IMR-90 (cell line): Measurements from ENCODE around the gene PIGBOS1. TPM values are rescaled to one million over a fixed set of nuclear protein-coding genes. Genes with fewer than 3 reads are reported as not detected.

Experiments
- ATAC-seq: fragments of 200-7000 bp; cut with Tn5 transposase; 2 replicates; pipeline ENCODE4 v1.9.1; 2020; ENCODE audit warnings: low read depth, mild to moderate bottlenecking, moderate library complexity
- BruUV-seq: library from RNA; stranded (reverse); fragments of 400-500 nt; replicated peaks from 2 replicates; lab custom pipeline; 2021; lab: Mats Ljungman, UMichigan
- CTCF ChIA-PET: fragments of 300-600 bp; formaldehyde crosslinking; extraction: SDS; loops from one replicate; lab custom pipeline; 2021; ENCODE audit warnings: antibody characterized with exemption; lab: Yijun Ruan, JAX
- POLR2A ChIA-PET: fragments of 300-600 bp; sonication (Branson Sonifier 250); formaldehyde crosslinking; loops from one replicate; lab custom pipeline; 2022; ENCODE audit warnings: antibody characterized with exemption; ENCODE audit not compliant: unreplicated experiment; lab: Charles Lee
- DNase-seq: peaks from one replicate; pipeline ENCODE4 v3.0.0; 2013
- H2AFZ ChIP-seq: replicated peaks from 2 replicates; pipeline ENCODE3; 2013; ENCODE audit warnings: low read length, mild to moderate bottlenecking; ENCODE audit not compliant: poor library complexity
- H2AK5ac ChIP-seq: 2 replicates; pipeline ENCODE4 v1.6.1; 2013; ENCODE audit warnings: low read depth, low read length, inconsistent platforms
- H2AK9ac ChIP-seq: replicated peaks from 2 replicates; pipeline ENCODE3; 2013; ENCODE audit warnings: mild to moderate bottlenecking, low read depth, low read length, moderate library complexity; ENCODE audit not compliant: poor library complexity
- H2BK120ac ChIP-seq: 2 replicates; pipeline ENCODE4 v1.6.1; 2013; ENCODE audit warnings: low read depth, low read length, inconsistent platforms
- H2BK15ac ChIP-seq: 3 replicates; pipeline ENCODE4 v1.6.1; 2013; ENCODE audit warnings: low read depth, low read length, inconsistent platforms
- H2BK20ac ChIP-seq: 2 replicates; pipeline ENCODE4 v1.6.1; 2013; ENCODE audit warnings: low read depth, mild to moderate bottlenecking, inconsistent platforms, low read length, moderate library complexity
- H2BK5ac ChIP-seq: 2 replicates; pipeline ENCODE4 v1.6.1; 2013; ENCODE audit warnings: mild to moderate bottlenecking, low read depth, low read length, inconsistent platforms; ENCODE audit not compliant: poor library complexity, severe bottlenecking
- H3K14ac ChIP-seq: replicated peaks from 2 replicates; pipeline ENCODE4 v1.6.1; 2013; ENCODE audit warnings: low read depth, low read length, inconsistent platforms
- H3K18ac ChIP-seq: 2 replicates; pipeline ENCODE4 v1.6.1; 2013; ENCODE audit warnings: low read depth, low read length, control low read depth
- H3K23ac ChIP-seq: 2 replicates; pipeline ENCODE4 v1.6.1; 2013; ENCODE audit warnings: low read depth, low read length, inconsistent platforms
- H3K27ac ChIP-seq: 2 replicates; pipeline ENCODE4 v1.5.1; 2013; ENCODE audit warnings: mild to moderate bottlenecking, control low read depth, low read length; ENCODE audit not compliant: insufficient read depth
- H3K27me3 ChIP-seq: 2 replicates; pipeline ENCODE4 v1.6.1; 2013; ENCODE audit warnings: low read length; ENCODE audit not compliant: control insufficient read depth, insufficient read depth
- H3K36me3 ChIP-seq: 2 replicates; pipeline ENCODE4 v1.6.1; 2013; ENCODE audit warnings: low read length, mixed read lengths; ENCODE audit not compliant: control insufficient read depth, insufficient read depth
- H3K4ac ChIP-seq: 2 replicates; pipeline ENCODE4 v1.6.1; 2013; ENCODE audit warnings: low read depth, low read length, inconsistent platforms
- H3K4me1 ChIP-seq: 2 replicates; pipeline ENCODE4 v1.6.1; 2013; ENCODE audit warnings: low read length, mixed read lengths; ENCODE audit not compliant: control insufficient read depth, insufficient read depth
- H3K4me2 ChIP-seq: 2 replicates; pipeline ENCODE4 v1.6.1; 2013; ENCODE audit warnings: low read depth, mild to moderate bottlenecking, control low read depth, low read length, moderate library complexity
- H3K4me3 ChIP-seq: 2 replicates; pipeline ENCODE4 v1.5.1; 2013; ENCODE audit warnings: low read depth, mild to moderate bottlenecking, control low read depth, low read length, moderate library complexity; ENCODE audit not compliant: insufficient read depth
- H3K56ac ChIP-seq: 2 replicates; pipeline ENCODE4 v1.6.1; 2013; ENCODE audit warnings: low read length, inconsistent platforms; ENCODE audit not compliant: insufficient read depth; ENCODE audit errors: extremely low read depth
- H3K79me1 ChIP-seq, 2 experiments: 2 replicates each; pipeline ENCODE4 v1.6.1; 2013; ENCODE audit warnings: low read length in 2 of 2, inconsistent platforms in 1 of 2, low read depth in 1 of 2
- H3K9ac ChIP-seq: 2 replicates; pipeline ENCODE4 v1.6.1; 2013; ENCODE audit warnings: low read depth, low read length, control low read depth
- H3K9me1 ChIP-seq: 2 replicates; pipeline ENCODE4 v1.6.1; 2013; ENCODE audit warnings: low read length, inconsistent platforms; ENCODE audit not compliant: insufficient read depth
- H3K9me3 ChIP-seq: 2 replicates; pipeline ENCODE4 v1.6.1; 2013; ENCODE audit warnings: low read length; ENCODE audit not compliant: control insufficient read depth, insufficient read depth
- H4K20me1 ChIP-seq: 2 replicates; pipeline ENCODE4 v1.6.1; 2013; ENCODE audit warnings: low read length, inconsistent platforms; ENCODE audit not compliant: insufficient read depth
- H4K5ac ChIP-seq: 2 replicates; pipeline ENCODE4 v1.6.1; 2013; ENCODE audit warnings: mild to moderate bottlenecking, low read depth, low read length, control low read depth
- H4K8ac ChIP-seq, 2 experiments: 2 replicates each; pipeline ENCODE4 v1.6.1; 2013; ENCODE audit warnings: low read depth in 2 of 2, low read length in 2 of 2, control low read depth in 1 of 2, inconsistent platforms in 1 of 2
- H4K91ac ChIP-seq: 2 replicates; pipeline ENCODE4 v1.6.1; 2013; ENCODE audit warnings: low read depth, low read length, inconsistent platforms; ENCODE audit not compliant: insufficient read depth
- CEBPB ChIP-seq: IDR thresholded peaks from 2 replicates; pipeline ENCODE4 v1.6.1; 2012; ENCODE audit warnings: low read depth, low read length, improper control_type of control experiment
- FOS ChIP-seq: fragments of 150-350 bp; IDR thresholded peaks from 2 replicates; pipeline ENCODE4 v1.6.1; 2016; ENCODE audit warnings: low read depth, low read length
- MAZ ChIP-seq: IDR thresholded peaks from 2 replicates; pipeline ENCODE4 v1.6.1; 2012; ENCODE audit warnings: low read depth, mild to moderate bottlenecking, low read length, improper control_type of control experiment, moderate library complexity, borderline replicate concordance
- MXI1 ChIP-seq: IDR thresholded peaks from 2 replicates; pipeline ENCODE4 v1.6.1; 2012; ENCODE audit warnings: low read depth, mild to moderate bottlenecking, low read length, moderate library complexity, borderline replicate concordance
- NFE2L2 ChIP-seq: fragments of 150-350 bp; IDR thresholded peaks from 2 replicates; pipeline ENCODE4 v1.6.1; 2016; ENCODE audit warnings: low read depth, mild to moderate bottlenecking, low read length
- RCOR1 ChIP-seq: IDR thresholded peaks from 2 replicates; pipeline ENCODE4 v1.6.1; 2012; ENCODE audit warnings: mild to moderate bottlenecking, low read length, improper control_type of control experiment; ENCODE audit not compliant: insufficient replicate concordance
- RFX5 ChIP-seq: IDR thresholded peaks from 2 replicates; pipeline ENCODE4 v1.8.0; 2012; ENCODE audit warnings: low read depth, mild to moderate bottlenecking, low read length, moderate library complexity
- SMC3 ChIP-seq: fragments of 150-350 bp; IDR thresholded peaks from 2 replicates; pipeline ENCODE4 v1.6.1; 2016; ENCODE audit warnings: low read depth, mild to moderate bottlenecking, antibody characterized with exemption, low read length, moderate library complexity
- WGBS, 2 experiments: methylation state at CpG; one replicate each; pipeline versions ENCODE4 v1.1.5 to v1.1.7; 2013; ENCODE audit warnings: missing lambda C conversion rate in 2 of 2; ENCODE audit not compliant: insufficient read length in 1 of 2; ENCODE audit errors: extremely low coverage in 2 of 2; 5-methylcytosine and 5-hydroxymethylcytosine counted together
- dilution Hi-C: fragments of 300-500 bp; cut with HindIII; formaldehyde crosslinking; loops from one replicate; pipeline ENCODE4 v1.14.3; 2018; ENCODE audit warnings: low sequenced_read_pairs; ENCODE audit not compliant: unreplicated experiment
- in situ Hi-C: fragments of 300-500 bp; cut with MboI; formaldehyde crosslinking; loops from 3 replicates; pipeline ENCODE4 v1.14.3; 2019; ENCODE audit warnings: low sequenced_read_pairs, inconsistent platforms, mixed read lengths
- intact Hi-C: fragments of 100-400 bp; cut with micrococcal nuclease; formaldehyde crosslinking; loops from 2 replicates; pipeline ENCODE4 v1.10.0; 2022
- polyA plus RNA-seq, 3 experiments: library from polyadenylated mRNA; depleted of rRNA; stranded (reverse); fragments of >200 nt; gene quantifications; 2 replicates each; pipeline ENCODE4 v1.2.3, GENCODE V29; 2012; ENCODE audit warnings: low replicate concordance in 1 of 3
- total RNA-seq: library from RNA; depleted of rRNA; stranded (reverse); fragments of >200 nt; gene quantifications from 2 replicates; pipeline ENCODE4 v1.2.3, GENCODE V29; 2012
- TF ChIP-seq, protein P1 (sequence below): fragments of 150-350 bp; IDR thresholded peaks from 2 replicates; pipeline ENCODE4 v1.6.1; 2017; ENCODE audit warnings: mild to moderate bottlenecking, antibody characterized with exemption, low read length, low read depth
- TF ChIP-seq, protein P2 (sequence below): fragments of 150-350 bp; IDR thresholded peaks from 2 replicates; pipeline ENCODE4 v1.6.1; 2016; ENCODE audit warnings: low read depth, mild to moderate bottlenecking, low read length, moderate library complexity, borderline replicate concordance

Gene PIGBOS1
- total and polyA plus RNA-seq, 2 of the 4 experiments (the other 2 are of a cell fraction) = 11.7 to 12.7 TPM

DNA sequence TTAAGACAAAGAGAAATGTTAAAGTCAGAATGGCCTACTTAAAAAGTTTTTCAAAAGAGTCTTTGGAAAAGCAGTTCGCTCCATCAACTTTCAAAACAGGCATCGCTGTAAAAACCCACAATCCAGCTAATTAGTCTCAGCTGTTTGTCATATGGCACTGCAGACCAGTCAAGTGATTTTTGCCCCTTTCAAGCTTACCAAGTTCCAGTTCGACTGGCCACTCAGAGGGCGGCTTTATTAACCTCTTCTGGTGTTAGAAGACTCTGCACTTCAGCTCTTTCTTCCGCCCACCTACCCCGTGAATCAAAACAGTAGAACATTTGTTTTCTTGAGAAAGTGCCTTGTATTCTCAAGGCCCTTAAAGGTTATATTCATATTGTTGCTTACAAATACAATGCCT lies 48.6 kb downstream of the PIGBOS1 start:
- Histone ChIP-seq H3K4me2 (no peak overlapping the region), H3K9ac (no peak overlapping the region), H4K5ac (no peak overlapping the region), H3K27me3 (no peaks in the 10 kb centered on the region), H2AK5ac (no peak overlapping the region), H3K79me1 (peaks cover 9 to 35% of the 10 kb centered on the region in 2 experiments; a peak in 3 of 4 replicates), H3K36me3 (no peaks in the 10 kb centered on the region), H2BK15ac (no peak overlapping the region), H2AFZ (no peak overlapping the region), H3K27ac (no peak overlapping the region), H3K4me1 (peaks cover 13% of the 10 kb centered on the region), H3K56ac (no peak overlapping the region), H3K4ac (no peak overlapping the region), H2BK5ac (no peak overlapping the region), H3K4me3 (no peak overlapping the region), H4K20me1 (peaks cover 3% of the 10 kb centered on the region; the same call in 1 of the 2 replicates), H3K9me3 (no peaks in the 10 kb centered on the region), H2BK120ac (no peak overlapping the region), H3K18ac (no peak overlapping the region), H2BK20ac (no peak overlapping the region), H3K14ac (no peak overlapping the region), H4K91ac (no peak overlapping the region), H3K23ac (no peak overlapping the region), H3K9me1 (peaks cover 9% of the 10 kb centered on the region), H4K8ac (no peak overlapping the region), H2AK9ac (no peak overlapping the region)
- WGBS, 2 experiments = no CpG with 5 or more reads among the region's 6 CpGs
- DNase-seq (no peak), ATAC-seq (no peak)
- BruUV-seq = no TSS peak
- POLR2A ChIA-PET = no interaction called here
- CTCF ChIA-PET = interaction anchor here (0.7 kb wide), 1 partner anchor 1463 kb away, joined by 3 read pairs; no protein-coding TSS in a partner anchor
- dilution Hi-C loops (no loop called here), intact Hi-C loops (no loop called here), in situ Hi-C loops (no loop called here)
- TF ChIP-seq CEBPB (no peak), MAZ (no peak), RFX5 (no peak), FOS (no peak), RCOR1 (no peak), MXI1 (no peak), NFE2L2 (no peak), SMC3 (no peak)
- TF ChIP-seq, protein P1, sequence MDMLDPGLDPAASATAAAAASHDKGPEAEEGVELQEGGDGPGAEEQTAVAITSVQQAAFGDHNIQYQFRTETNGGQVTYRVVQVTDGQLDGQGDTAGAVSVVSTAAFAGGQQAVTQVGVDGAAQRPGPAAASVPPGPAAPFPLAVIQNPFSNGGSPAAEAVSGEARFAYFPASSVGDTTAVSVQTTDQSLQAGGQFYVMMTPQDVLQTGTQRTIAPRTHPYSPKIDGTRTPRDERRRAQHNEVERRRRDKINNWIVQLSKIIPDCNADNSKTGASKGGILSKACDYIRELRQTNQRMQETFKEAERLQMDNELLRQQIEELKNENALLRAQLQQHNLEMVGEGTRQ = no peak
- TF ChIP-seq, protein P2, sequence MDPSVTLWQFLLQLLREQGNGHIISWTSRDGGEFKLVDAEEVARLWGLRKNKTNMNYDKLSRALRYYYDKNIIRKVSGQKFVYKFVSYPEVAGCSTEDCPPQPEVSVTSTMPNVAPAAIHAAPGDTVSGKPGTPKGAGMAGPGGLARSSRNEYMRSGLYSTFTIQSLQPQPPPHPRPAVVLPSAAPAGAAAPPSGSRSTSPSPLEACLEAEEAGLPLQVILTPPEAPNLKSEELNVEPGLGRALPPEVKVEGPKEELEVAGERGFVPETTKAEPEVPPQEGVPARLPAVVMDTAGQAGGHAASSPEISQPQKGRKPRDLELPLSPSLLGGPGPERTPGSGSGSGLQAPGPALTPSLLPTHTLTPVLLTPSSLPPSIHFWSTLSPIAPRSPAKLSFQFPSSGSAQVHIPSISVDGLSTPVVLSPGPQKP = no peak
